ENCODE data around the gene CFAP74.

GRCh38 chr1:1976031-1976430 is 27.6 kb downstream of the CFAP74 start:
- TF ChIP-seq CTCF (IDR thresholded peaks at IDR 0.05) (no peak), POLR2A (IDR thresholded peaks at IDR 0.05; ENCODE audit: low read length) (no peak), CHD2 (IDR thresholded peaks at IDR 0.05; ENCODE audit: low read length, partially characterized antibody) (no peak), RFX5 (IDR thresholded peaks at IDR 0.05) (no peak), MAX (IDR thresholded peaks at IDR 0.05) (no peak), BCL3 (IDR thresholded peaks at IDR 0.05) (no peak)
